ENCODE measurements around the gene KANSL1. TPM values are rescaled to one million over a fixed set of nuclear protein-coding genes. Genes with fewer than 3 reads are reported as not detected.

The KANSL1 gene
- total and polyA plus RNA-seq, 8 donors, result 24.6 to 86.6 (median 48.2) TPM

- H3K4me1 ChIP-seq, result peaks cover 40 to 68% (median 58%) of the 10 kb centered on the region in 3 donors
- H3K9me3 ChIP-seq, result no peaks in the 10 kb centered on the region
- no peaks in the 10 kb centered on the region for H3K36me3 ChIP-seq
- WGBS, 2 donors, result 92 to 94% methylated on average over 1 of the region's 1 CpG
- H3K27ac ChIP-seq, result no peak overlapping the region
- no peak for TF ChIP-seq CTCF (IDR thresholded peaks at IDR 0.05)
- DNase-seq, result no peak
- no peak for ATAC-seq
- H3K27me3 ChIP-seq, result no peaks in the 10 kb centered on the region
- no peak overlapping the region for H3K4me3 ChIP-seq
- intact Hi-C loops (cut with DNase I), result loop anchor here in 2 of 3 donors (10.0 kb wide), 2 partner anchors 49 to 109 kb away; no protein-coding TSS in a partner anchor
- no peak for FAIRE-seq
These were observed 29.9 kb downstream of the KANSL1 start for GRCh38 chr17:46163316-46163715.

- no peaks in the 10 kb centered on the region for H3K9me3 ChIP-seq
- no peak overlapping the region for H3K4me3 ChIP-seq
- H3K4me1 ChIP-seq, result peaks cover 40 to 68% (median 58%) of the 10 kb centered on the region in 3 donors
- H3K36me3 ChIP-seq, result no peaks in the 10 kb centered on the region
- H3K27me3 ChIP-seq, result no peaks in the 10 kb centered on the region
- no peak for TF ChIP-seq CTCF (IDR thresholded peaks at IDR 0.05)
- WGBS, 2 donors, result 0 to 56% methylated on average over 1 of the region's 1 CpG
- intact Hi-C loops (cut with DNase I), result loop anchor here in 2 of 3 donors (10.0 kb wide), 2 partner anchors 48 to 108 kb away; no protein-coding TSS in a partner anchor
- FAIRE-seq (no peak), DNase-seq (no peak), ATAC-seq (no peak)
- H3K27ac ChIP-seq, result no peak overlapping the region
These were observed 30.4 kb downstream of the KANSL1 start for GRCh38 chr17:46162866-46163265.

- FAIRE-seq, result no peak
- no peak for TF ChIP-seq CTCF (IDR thresholded peaks at IDR 0.05)
- no peak for ATAC-seq
- Histone ChIP-seq H3K27me3 (no peaks in the 10 kb centered on the region), H3K9me3 (no peaks in the 10 kb centered on the region), H3K4me3 (no peak overlapping the region), H3K27ac (no peak overlapping the region), H3K36me3 (no peaks in the 10 kb centered on the region), H3K4me1 (peaks cover 32 to 67% (median 65%) of the 10 kb centered on the region in 3 donors)
- no peak for DNase-seq
- 95 to 97% methylated on average over 8 of the region's 8 CpGs for WGBS, 2 donors
- intact Hi-C loops (cut with DNase I), result loop anchor here in 2 of 3 donors (10.0 kb wide), 2 partner anchors 45 to 105 kb away; no protein-coding TSS in a partner anchor
These were observed 33.1 kb downstream of the KANSL1 start for GRCh38 chr17:46160169-46160568.

GRCh38 chr17:46159686-46160085, 33.5 kb downstream of the KANSL1 start:
- H3K27ac ChIP-seq, result no peak overlapping the region
- no peak for TF ChIP-seq CTCF (IDR thresholded peaks at IDR 0.05)

More at GRCh38 chr17:46159686-46160085, 33.5 kb downstream of the KANSL1 start:
- 42 to 55% methylated on average over 2 of the region's 2 CpGs for WGBS, 2 donors
- no peaks in the 10 kb centered on the region for H3K9me3 ChIP-seq
- intact Hi-C loops (cut with DNase I), result loop anchor here in 2 of 3 donors (10.0 kb wide), 2 partner anchors 45 to 105 kb away; no protein-coding TSS in a partner anchor
- H3K27me3 ChIP-seq, result no peaks in the 10 kb centered on the region
- FAIRE-seq, result no peak
- H3K4me3 ChIP-seq, result no peak overlapping the region
- peaks cover 29 to 63% (median 63%) of the 10 kb centered on the region in 3 donors for H3K4me1 ChIP-seq
- DNase-seq, result no peak
- no peaks in the 10 kb centered on the region for H3K36me3 ChIP-seq
- peak in 1 of 4 donors; percentile 27 for ATAC-seq

All from pancreas (tissue), 10 donors.